H1 (cell line): Measurements from ENCODE around the gene MRPL47. TPM values are rescaled to one million over a fixed set of nuclear protein-coding genes. Genes with fewer than 3 reads are reported as not detected.

ENCODE experiments used
- BRCA1 ChIP-seq: IDR thresholded peaks from 2 replicates; pipeline ENCODE4 v1.6.1; 2012; ENCODE audit warnings: low read depth, low read length, improper control_type of control experiment
- EGR1 ChIP-seq: IDR thresholded peaks from 2 replicates; pipeline ENCODE4 v1.6.1; 2011; ENCODE audit warnings: low read depth, low read length, borderline replicate concordance
- POLR2A ChIP-seq, 2 experiments: IDR thresholded peaks; 1 replicate in 1 of 2; 2 replicates in 1 of 2; pipeline ENCODE4 v1.6.1; 2011; ENCODE audit warnings: low read depth in 2 of 2, low read length in 2 of 2, mild to moderate bottlenecking in 2 of 2; ENCODE audit errors: control extremely low read depth in 1 of 2
- SIN3A ChIP-seq, 2 experiments: IDR thresholded peaks in 1 of 2; conservative IDR thresholded peaks in 1 of 2; 2 replicates each; pipeline ENCODE4 v1.6.1; 2011 to 2012; ENCODE audit warnings: low read length in 2 of 2, improper control_type of control experiment in 1 of 2, low read depth in 1 of 2, mild to moderate bottlenecking in 1 of 2
- TAF7 ChIP-seq: optimal IDR thresholded peaks from 2 replicates; pipeline ENCODE3; 2011; ENCODE audit warnings: low read depth, mild to moderate bottlenecking, inconsistent platforms, low read length, moderate library complexity, borderline replicate concordance
- polyA plus RNA-seq, 7 experiments: library from polyadenylated mRNA; depleted of rRNA in 3 of 7; stranded (reverse) in 5 of 7; unstranded in 2 of 7; fragments of >200 nt in 5 of 7; fragments of 200-250 nt in 2 of 7; gene quantifications; 1 replicate in 5 of 7; 2 replicates in 1 of 7; 4 replicates in 1 of 7; pipeline versions ENCODE4 v1.2.1 to v1.2.3, GENCODE V29; 2011 to 2013; ENCODE audit warnings: missing spikeins in 2 of 7, mixed read lengths in 2 of 7
- total RNA-seq: library from RNA; stranded (reverse); fragmentation: NEBNext Ultra II Directional; extraction: Animal tissue kit (Norgen Biotek cat#: 25700); gene quantifications from 2 replicates; pipeline ENCODE4 v1.2.1, GENCODE V29; 2021

The MRPL47 gene
- total and polyA plus RNA-seq, 2 of the 8 experiments (the other 6 are each of a cell fraction or from before 2014, with no cell fraction given): 26.1 to 76.6 TPM

GRCh38 chr3:179590669-179591068, 13.8 kb downstream of the MRPL47 start (continued):
- no peak for TF ChIP-seq BRCA1
- no peak for TF ChIP-seq POLR2A (IDR thresholded peaks at IDR 0.05; ENCODE audit: control extremely low read depth in 1 of 2, low read depth in 2 of 2, low read length in 2 of 2)
- TF ChIP-seq SIN3A (conservative IDR thresholded peaks at IDR 0.05 in 1 of 2, IDR thresholded peaks at IDR 0.05 in 1 of 2; ENCODE audit: low read depth in 1 of 2, low read length in 2 of 2): no peak
- TF ChIP-seq TAF7: no peak
- TF ChIP-seq EGR1: no peak
